GM21360 (cell line): ENCODE results near the gene KCNT2.
"Not testable (repeated sequence)": the region's sequence is repeated elsewhere in the genome, so short reads cannot be mapped to it uniquely, and the experiment has no call there.

ENCODE experiments used
- ATAC-seq: cut with Tn5 transposase; IDR thresholded peaks from one replicate; pipeline ENCODE4 v1.9.1; 2021; ENCODE audit warnings: mild to moderate bottlenecking, moderate library complexity; ENCODE audit not compliant: unreplicated experiment

The KCNT2 gene

DNA sequence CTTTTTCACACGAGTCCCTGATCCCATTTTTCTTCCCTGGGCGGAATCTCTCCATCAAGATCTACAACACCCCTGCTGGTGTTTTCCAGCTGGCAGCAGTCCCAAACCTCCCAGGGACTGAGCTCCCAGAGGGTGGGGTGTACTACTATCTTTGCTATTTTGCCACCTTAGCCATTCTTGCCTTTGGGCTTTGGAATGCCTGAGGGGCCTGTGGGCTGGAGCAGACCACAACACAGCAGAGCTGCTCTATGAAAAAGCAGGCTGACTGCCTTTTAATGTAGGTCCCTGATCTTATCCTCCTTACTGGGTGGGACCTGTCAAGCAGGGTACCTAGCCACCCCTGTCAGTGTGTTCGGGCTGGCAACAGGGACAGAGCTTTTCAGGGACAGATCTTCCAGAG is 91.9 kb downstream of the KCNT2 start:
- no peak for ATAC-seq

- ATAC-seq, result no peak
Observed at GRCh38 chr1:196515904-196516303, 92.3 kb downstream of the KCNT2 start.

DNA sequence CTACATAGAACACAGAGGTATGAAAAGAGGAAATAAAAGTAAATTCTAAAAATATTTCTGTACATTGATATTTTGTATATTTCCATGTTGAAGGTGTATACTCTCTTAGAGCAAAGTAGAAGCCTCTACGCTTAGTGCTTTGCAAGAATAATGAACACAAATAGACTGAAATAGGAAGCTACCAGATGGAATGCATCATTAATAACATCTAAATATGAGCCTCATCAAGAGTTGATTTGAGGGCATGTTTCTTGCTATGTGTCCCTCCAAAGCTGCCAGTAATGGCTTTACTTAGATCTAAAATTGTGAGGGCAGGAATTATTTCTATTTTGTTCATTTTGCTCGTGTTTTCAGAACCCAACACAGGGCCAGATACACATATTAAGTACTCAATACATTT is 94.4 kb downstream of the KCNT2 start:
- no peak for ATAC-seq

DNA sequence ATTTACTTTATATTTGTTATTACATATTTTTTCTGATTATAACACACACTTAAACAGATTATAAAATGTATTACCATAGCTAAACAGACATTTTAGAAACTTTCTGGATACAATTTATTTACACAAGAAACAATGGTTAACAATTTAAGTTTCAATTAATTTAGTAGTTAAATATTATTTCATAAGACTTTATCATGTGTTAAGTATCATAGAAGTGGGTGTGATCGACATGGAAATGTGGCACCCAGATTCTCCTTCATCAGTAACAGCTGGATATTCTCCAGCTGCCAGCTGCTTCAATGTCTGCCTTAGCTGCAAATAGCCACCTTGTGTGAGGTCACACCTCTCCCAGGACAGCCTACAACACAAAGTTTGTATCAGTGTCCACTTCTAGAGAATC is 97.8 kb downstream of the KCNT2 start:
- no peak for ATAC-seq

DNA sequence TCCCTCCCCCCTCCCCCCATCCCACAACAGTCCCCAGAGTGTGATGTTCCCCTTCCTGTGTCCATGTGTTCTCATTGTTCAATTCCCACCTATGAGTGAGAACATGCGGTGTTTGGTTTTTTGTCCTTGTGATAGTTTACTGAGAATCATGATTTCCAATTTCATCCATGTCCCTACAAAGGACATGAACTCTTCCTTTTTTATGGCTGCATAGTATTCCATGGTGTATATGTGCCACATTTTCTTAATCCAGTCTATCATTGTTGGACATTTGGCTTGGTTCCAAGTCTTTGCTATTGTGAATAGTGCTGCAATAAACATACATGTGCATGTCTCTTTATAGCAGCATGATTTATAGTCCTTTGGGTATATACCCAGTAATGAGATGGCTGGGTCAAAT is 104.0 kb downstream of the KCNT2 start:
- not testable (repeated sequence) for ATAC-seq

GRCh38 chr1:196502437-196502836 is 105.8 kb downstream of the KCNT2 start:
- no peak for ATAC-seq

DNA sequence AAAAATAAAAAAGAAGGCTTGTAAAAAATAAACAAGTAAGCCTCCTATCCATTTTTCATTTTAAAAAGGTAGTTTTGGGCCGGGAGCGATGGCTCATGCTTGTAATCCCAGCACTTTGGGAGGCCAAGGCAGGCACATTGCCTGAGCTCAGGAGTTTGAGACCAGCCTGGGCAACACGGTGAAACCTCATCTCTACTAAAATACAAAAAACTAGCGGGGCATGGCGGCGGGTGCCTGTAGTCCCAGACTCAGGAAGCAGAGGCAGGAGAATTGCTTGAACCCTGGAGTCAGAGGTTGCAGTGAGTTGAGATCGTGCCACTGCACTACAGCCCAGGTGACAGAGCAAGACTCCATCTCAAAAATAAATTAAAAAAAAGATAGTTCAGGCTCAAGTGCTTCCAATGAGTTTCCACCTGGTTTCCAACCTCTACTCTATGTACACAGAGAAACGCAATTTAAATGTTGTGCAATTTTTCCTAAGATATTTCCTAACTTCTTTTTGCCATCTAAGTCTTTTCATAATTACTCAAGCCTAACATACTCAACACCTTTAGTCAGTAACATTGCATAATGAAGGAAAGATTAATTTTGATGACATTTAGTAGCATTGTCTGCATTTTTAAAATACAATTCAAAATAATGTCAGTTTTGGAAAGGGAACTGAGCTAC is 106.3 kb downstream of the KCNT2 start:
- ATAC-seq, result no peak

DNA sequence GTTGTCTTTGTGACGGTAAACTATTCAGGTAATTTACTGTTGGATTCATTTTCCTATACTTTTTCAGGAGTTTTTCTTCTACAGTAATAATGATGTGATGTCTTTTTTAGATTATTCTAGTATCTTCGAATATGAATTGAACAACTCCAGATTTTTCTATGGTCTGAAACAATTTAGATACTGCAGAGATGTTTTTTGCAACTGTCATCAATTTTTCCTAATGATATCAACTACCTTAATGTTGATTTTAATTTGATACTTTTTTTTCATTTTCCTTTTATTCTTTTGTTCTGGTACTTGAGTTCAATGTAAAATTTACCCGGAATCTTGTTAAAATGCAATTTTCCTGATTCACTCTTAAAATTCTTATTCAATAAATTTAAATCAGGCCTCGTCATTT is 110.4 kb downstream of the KCNT2 start:
- no peak for ATAC-seq

DNA sequence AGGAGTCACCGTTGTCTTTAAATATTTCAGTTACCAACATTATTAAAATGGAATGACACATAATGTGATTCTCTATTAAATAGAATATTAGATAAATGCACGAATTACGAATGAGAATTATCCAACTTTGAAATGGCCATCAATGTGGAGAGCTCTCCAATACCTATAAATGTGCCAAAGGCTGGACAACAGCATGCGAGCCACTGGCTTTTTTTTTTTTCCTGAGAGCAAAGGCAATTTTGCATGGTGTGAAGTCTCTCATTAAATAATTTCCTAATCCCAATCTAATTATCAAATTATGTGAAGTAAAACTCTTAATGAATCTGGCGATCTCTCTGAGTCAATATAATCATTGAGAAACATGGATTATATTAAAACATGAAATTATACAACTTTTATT is 113.5 kb downstream of the KCNT2 start:
- no peak for ATAC-seq

GRCh38 chr1:196493881-196494280 is 114.4 kb downstream of the KCNT2 start:
- no peak for ATAC-seq

GRCh38 chr1:196488579-196488978 is 119.7 kb downstream of the KCNT2 start:
- ATAC-seq, result no peak

DNA sequence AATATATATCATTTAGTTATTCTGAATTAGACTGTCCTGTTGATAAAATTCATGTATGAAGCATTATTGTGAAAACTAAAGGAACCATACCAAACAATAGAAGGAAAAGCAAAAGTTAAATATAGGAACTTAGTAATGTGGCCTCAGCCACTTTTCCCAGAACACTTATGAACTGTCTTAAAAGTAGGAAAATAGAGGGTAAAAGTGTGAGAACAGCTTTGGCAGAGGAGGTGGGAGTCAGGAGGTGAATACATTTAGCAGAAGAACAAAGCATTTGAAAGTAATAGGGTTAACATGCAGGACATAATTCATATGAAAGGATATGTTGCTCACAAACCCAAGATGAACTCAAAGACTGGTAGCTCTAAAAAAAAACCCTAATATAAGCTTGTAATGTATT is 121.9 kb downstream of the KCNT2 start:
- ATAC-seq, result no peak

DNA sequence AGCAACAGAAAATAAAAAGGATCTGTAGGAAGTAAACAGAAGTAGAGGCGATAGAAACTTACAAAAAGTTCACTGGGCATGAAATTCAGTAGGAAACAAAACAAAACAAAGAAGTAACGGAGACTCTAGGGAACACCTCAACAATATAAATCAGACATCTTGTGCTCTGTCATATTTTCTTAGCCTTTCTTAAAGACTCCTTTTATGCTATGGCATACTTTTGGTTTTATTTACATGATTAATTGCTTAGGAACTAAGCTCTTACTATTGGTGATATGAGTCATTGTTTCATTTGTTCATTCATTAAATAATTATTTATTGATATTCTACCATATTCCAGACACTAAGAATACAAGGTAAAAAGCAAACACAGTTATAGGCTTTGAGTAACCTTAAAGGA is 126.6 kb downstream of the KCNT2 start:
- ATAC-seq, result no peak

GRCh38 chr1:196477262-196477661 is 131.0 kb downstream of the KCNT2 start:
- ATAC-seq, result no peak

DNA sequence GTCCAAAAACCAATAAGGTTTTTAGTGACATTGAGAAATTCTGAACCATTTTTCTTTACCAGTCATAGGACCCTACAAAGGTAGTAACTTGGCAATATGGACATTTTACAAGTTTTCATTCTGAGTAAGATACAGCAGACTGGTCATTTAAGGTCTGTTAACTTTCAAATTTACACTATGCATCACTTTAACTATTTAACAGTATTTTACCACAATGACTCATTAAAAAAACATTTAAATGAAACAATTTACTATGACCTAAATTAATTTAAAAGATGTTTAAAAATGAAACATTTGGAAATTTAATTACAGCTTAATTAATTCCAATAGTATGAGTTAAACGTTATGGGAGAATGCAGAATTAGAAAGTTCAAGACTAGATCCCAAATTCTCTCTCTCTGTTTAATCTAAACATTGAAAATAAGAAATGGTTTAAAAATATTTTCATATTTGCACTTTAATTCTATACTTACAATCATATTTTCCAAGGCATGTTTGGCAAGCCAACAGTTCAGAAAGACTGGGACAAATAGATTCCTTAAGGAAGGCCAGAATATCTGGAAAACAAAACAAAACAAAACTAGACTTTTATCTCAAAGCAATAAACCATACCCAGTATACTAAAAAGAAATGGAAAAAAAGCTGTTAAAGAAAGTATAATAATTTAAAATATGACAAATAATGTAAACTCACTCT is 140.9 kb downstream of the KCNT2 start:
- ATAC-seq, result no peak

DNA sequence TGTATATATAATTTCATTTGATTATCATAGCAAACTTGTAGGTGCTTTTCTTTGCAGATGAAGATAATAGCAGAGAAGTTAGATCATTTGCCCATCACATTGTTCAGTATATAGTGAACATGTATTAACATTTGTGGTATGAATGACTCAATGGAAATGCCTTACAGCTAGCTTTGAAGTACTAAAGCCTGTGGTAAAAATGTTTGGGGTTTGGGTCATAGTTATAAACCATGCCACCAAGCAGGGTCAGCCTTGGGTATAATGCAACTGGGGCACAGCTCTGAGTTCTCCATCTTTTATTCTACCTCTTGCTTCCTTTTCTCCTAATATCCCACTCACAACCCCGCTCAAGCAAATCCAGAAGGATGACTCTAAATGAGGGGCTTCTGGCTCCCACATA is 141.6 kb downstream of the KCNT2 start:
- no peak for ATAC-seq

DNA sequence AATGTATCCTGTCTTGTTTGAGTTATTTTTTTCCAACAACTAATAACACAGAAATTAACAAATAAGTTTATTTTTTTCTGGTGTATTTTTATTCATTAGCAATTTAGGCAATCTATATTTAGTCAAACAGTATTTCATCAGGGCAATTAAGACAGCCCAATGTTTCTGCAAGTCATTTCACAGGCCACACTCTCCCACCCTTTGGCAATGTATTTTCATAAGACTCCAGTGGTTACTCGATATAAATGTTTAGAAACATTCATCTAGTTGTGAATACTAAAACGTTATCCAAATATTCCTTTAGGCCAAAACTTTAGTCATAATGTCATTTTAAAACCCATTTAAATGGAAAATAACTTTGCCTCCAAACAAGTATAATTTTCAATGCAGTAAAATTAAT is 142.1 kb downstream of the KCNT2 start:
- ATAC-seq, result no peak

DNA sequence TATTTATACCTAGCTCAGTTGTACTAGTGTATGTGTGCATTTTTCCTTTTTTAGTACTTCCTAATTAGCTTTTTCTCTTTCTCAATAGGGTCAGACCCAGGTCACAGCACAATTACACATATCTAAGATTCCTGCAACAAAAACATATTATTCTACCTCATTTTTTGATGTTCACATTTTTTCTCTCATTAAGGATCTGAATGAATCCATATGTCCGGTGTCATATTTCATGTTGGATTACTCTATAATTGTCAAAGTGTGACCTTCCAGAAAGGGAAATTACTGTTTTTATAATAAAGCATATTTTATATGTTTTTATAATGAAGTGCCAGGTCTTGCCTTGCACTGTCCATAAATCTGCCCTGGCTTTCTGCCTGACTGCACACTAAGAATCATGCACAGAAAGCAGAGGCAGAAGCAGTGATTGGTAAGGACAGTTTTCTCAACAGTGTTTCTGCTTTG is 143.7 kb downstream of the KCNT2 start:
- ATAC-seq, result no peak

DNA sequence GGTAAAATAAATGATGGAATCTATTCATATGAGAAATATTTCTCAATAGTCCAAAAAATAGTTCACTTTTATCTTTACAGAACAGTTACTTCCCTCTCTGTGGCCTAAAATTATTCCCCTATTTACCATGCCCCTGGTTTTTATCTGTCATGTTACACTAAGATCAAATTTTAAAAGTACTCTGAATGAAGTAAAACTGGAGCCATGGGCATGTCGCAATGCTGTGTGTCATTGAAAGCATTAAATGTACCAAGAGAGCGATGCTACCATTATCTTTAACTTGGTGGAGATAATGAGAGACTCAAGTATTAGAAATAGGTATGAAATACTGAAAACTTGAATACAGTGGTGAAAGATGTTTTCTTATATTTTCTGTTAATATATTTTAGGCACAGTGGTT is 146.2 kb downstream of the KCNT2 start:
- no peak for ATAC-seq

DNA sequence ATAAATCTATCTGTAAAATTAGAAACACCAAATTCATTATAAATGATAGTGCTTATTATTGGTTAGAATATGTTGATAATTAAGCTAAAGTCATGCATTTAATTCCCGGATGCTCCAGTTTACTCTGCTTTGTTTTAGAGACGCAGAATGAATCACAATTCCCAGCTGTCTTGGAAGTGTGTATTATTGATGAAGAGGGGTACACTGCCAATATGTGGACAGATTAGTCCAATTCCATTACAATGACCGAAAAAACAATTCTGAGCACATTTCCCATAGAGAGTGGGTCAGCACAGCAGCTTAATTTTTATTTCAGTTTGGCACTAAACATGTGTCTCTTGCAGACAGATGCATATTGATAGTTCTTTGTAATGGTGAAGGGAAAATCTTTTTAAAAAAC is 146.7 kb downstream of the KCNT2 start:
- ATAC-seq, result no peak

- no peak for ATAC-seq
Observed at GRCh38 chr1:196459383-196459782, 148.9 kb downstream of the KCNT2 start.

DNA sequence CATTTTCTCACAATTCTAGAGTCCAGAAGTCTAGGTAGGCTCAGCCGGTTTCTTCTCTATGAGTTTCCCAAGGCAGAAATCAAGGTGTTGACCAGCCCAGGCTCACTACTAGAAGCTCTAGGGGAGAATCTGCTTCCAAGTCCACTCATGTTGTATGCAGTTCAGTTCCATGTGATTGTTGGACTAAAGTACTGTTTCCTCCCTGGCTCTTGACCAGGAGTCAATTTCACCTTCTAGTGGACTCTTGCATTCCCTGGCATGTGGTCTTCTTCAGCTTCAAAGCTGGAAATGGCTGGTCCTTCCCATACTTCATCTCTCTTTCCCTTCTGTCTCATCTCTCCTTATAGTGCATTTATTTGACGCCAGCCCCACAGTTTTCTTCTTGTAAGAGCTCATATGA is 153.4 kb downstream of the KCNT2 start:
- ATAC-seq, result no peak

- no peak for ATAC-seq
Observed at GRCh38 chr1:196451103-196451502, 157.1 kb downstream of the KCNT2 start.
